HL-60/S4 treated with retinoic acid at 250 ng/mL for 4 days and 3 days (cell line): ENCODE data around the gene RPAP2.
"Not testable (repeated sequence)": the region's sequence is repeated elsewhere in the genome, so short reads cannot be mapped to it uniquely, and the experiment has no call there.

ENCODE experiments used
- in situ Hi-C: fragments of 300-500 bp; cut with MboI; formaldehyde crosslinking; loops from 2 replicates; pipeline ENCODE4 v1.7.0; 2022; ENCODE audit warnings: low sequenced_read_pairs

Gene RPAP2

DNA sequence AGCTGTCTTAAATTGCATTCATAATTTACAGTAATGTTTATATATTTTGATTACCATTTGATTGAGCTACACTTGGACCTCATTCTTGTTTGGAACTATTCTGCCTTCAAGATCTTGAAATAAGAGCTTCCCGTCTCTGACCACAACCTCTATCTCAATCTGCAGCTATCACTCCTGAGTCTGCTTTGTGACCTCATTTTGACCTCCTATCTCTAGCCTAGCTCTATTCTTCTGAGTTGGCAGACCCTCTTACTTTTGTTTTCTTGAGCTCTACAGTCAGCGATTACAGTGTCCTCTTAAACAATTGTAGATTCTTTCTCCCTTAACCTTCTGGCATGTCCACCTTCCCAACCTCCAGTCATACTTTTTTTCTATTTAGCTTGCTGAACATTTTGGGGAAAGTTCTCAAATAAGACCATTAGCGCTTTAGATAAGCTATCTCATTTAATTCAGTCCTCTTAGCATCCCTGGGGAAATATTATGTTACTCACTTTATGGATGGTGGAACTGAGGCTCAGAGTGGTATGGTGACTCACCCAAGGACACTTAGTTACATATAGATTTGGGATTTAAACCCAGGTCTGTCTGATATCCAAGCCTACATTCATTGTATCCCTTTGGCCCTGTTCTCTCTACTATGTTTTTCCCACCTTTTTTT is 19.1 kb downstream of the RPAP2 start:
- in situ Hi-C loops: loop anchor here (10.0 to 25.0 kb wide), 3 partner anchors 147 to 494 kb away; no protein-coding TSS in a partner anchor

DNA sequence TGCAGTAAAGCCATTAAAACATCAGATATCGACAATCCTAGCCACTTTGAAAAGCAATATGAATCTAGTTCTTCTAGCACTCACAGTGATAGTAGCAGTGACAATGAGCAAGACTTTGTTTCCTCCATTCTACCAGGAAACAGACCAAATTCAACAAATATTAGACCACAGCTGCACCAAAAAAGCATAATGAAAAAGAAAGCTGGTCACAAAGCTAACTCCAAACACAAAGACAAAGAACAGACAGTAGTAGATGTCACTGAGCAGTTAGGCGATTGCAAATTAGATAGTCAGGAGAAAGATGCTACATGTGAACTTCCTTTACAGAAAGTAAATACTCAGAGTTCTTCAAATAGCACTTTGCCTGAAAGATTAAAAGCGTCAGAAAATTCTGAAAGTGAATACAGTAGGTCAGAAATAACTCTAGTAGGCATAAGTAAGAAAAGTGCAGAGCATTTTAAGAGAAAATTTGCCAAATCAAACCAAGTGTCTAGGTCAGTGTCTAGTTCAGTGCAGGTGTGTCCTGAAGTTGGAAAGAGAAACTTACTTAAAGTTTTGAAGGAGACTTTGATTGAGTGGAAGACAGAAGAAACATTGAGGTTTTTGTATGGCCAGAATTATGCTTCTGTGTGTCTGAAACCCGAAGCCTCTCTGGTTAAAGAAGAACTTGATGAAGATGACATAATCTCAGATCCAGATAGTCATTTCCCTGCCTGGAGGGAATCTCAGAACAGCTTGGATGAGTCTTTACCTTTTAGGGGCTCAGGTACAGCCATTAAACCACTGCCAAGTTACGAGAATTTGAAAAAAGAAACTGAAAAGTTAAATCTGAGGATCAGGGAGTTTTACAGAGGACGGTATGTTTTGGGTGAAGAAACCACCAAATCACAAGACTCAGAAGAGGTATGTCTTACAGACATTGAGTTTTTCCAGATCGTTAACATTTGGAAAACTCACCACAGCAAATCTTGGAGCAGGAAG is 24.9 kb downstream of the RPAP2 start:
- in situ Hi-C loops: loop anchor here (25.0 kb wide), 1 partner anchor 489 kb away; no protein-coding TSS in a partner anchor

DNA sequence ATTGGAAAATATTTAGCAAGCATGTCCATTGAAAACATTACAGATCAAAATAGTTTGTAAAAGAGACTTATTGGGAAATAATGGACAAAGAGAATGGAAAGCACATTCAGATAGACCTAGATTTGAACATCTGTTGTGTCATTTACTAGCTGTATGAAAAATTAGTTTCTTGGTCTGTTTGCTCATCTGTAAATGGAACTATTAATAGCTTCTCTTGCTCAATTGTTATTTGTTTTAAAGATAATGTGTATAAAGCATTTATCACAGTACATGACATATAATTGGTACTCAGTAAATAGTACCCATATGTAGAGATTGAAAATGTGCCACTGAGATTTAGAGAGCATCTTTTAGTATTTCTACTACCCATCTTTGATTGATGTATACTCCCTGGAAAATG is 25.9 kb downstream of the RPAP2 start:
- in situ Hi-C loops: loop anchor here (25.0 kb wide), 1 partner anchor 488 kb away; no protein-coding TSS in a partner anchor

GRCh38 chr1:92326681-92327080 is 27.8 kb downstream of the RPAP2 start:
- in situ Hi-C loops: no loop called here

GRCh38 chr1:92327794-92328193 is 28.9 kb downstream of the RPAP2 start:
- in situ Hi-C loops: no loop called here

- in situ Hi-C loops: no loop called here
Observed at GRCh38 chr1:92329347-92330129, 30.7 kb downstream of the RPAP2 start.

DNA sequence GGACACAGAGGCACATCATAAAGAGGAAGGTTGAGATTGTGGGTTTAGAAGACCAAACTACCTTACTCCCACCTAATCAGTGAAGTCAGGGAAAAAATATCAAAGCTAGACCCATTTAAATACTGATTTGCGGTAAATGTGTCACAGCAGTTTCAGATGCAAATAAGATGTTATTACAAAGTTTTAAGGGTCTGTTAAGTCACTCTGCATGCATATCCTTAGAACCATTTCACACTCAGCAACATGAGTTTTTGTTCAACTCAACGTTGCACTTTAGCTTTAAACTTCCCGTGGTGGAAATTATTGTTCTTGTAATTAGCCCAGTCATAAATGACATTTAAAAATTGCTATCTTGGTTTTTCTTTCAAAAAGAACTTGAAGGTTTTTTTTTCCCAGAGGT is 34.8 kb downstream of the RPAP2 start:
- in situ Hi-C loops: no loop called here

DNA sequence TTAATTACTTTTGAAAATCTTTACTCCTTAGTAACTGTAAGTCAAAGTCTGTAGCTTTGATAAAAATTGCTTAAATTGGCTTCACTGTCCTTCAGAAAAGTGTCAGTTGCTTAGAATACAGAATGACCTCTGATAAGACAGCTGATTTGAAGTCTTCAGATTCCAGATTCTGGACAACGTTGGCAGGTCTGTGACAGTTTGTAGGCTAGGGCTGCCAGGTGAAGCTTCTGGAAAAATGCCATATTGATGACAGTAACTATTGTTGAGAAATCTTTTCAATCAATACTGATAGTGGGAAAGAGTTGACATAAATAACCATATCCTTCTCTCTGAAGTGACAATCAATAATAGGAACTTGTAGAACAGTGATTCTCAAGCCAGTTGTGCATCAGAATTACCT is 41.3 kb downstream of the RPAP2 start:
- in situ Hi-C loops: no loop called here

DNA sequence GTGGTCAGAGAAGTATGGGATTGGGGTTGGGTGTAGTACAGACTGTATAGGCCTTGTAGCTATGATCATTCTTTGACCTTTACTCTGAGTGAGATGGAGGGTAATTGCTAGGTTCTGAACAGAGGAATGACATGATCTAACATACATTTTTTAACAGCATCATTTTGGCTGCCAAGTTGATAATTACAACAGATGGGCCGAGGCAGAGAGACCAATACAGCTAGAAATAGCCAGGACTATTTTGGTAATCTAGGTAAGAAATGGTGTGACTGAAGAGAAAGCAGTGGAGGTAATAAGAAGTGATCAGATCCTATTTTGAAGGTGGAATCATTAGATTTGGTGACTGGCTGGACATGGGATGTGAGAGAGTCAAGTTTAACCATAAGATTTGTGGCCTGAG is 43.5 kb downstream of the RPAP2 start:
- in situ Hi-C loops: no loop called here

DNA sequence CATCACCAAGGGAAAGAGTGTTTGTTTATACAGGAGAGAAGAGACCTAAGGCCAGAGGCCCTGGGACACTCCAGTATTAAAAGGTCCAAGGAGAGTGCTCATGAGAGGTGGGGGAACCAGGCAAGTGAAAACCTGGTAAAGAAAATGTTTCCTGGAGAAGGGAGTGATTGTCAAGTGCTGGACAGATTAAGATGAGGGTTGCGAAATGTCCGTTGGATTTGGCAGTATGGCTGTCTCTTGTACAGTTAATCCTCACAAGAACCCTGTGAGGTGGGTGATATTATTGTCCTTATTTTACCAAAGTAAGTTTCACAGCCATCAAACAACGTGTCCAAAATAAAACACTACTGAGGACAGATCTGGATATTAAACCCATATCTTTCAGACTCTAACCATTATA is 44.2 kb downstream of the RPAP2 start:
- in situ Hi-C loops: no loop called here

GRCh38 chr1:92346866-92347640 is 48.2 kb downstream of the RPAP2 start:
- in situ Hi-C loops: no loop called here

DNA sequence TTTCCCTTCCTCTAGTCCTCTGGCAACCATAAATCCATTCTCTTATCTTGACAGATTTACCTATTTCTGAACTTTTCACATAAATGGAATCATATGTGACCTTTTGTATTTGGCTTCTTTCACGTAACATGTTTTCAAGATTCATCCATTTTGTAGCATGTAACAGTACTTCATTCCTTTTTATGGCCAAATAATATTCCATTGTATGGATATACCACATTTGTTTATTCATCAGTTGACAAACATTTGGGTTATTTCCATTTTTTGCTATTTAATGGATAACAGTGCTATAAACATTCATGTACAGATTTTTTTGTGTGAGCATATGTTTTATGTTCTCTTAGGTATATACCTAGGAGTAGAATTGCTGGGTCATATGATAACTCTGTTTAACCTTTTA is 54.0 kb downstream of the RPAP2 start:
- in situ Hi-C loops: no loop called here

DNA sequence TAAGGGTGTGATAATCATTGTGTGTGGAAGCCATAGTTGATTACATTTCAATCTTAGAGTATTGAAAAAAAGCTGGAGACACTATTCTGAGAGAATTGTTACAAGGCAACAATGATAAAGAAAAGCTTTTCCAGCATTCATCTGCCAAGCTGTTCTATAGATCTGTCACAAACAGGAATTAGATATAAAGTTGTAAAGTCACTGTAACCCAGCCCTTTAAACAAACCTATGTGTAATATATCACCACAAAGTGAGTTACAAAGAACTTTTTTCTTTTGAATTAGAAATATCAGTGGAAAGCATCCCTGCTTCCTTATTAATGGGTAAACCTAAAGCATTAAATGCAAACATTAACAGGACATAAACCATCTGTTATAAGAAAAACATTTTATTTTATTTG is 55.4 kb downstream of the RPAP2 start:
- in situ Hi-C loops: no loop called here

GRCh38 chr1:92356956-92357355 is 58.1 kb downstream of the RPAP2 start:
- in situ Hi-C loops: no loop called here

DNA sequence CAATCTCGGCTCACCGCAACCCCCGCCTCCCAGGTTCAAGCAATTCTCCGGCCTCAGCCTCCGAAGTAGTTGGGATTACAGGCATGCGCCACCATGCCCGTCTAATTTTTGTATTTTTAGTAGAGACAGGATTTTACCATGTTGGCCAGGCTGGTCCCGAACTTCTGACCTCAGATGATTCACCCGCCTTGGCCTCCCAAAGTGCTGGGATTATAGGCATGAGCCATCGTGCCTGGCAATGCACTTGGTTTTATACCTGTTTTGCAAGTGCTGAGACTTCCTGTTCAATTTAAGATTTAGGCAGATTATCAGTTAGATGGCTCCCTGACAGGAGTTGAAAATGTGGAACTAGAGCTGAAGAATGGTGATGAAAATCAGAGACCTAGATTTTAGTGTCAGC is 60.5 kb downstream of the RPAP2 start:
- in situ Hi-C loops: not testable (repeated sequence)

DNA sequence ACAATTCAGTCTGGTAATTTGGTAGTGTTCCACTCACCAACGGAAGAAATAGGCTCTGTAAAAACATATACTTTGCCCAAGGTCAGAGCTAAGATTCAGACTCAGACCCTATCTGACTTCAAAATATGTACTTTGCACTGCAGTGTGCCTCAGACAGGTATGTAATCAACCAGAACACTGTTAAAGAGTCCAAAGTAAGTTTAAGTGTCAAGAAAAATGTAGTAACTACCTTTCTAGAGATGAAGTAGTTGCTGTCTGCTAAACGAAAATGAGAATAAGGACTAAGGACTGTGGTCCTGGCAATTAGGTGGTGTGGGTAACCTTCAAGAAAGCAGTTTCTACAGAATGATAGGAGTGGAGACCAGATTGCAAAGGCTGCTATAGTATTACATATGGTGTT is 61.1 kb downstream of the RPAP2 start:
- in situ Hi-C loops: no loop called here

GRCh38 chr1:92362970-92363369 is 64.1 kb downstream of the RPAP2 start:
- in situ Hi-C loops: no loop called here

DNA sequence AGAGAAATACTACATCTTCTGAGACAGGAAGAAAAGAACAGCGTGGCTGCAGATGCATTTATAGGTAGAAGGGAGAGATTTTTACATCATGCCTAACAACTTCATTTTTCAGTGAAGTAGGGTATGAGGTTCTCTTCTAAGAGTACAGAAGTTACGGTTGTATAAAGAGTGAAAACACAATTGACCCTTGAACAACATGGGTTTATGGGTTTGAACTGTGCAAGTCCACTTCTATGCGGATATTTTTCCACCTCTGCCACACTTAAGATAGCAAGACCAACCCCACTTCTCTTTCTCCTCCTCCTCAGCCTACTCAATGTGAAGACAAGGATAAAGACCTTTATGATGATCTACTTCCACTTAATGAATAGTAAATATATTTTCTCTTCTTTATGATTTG is 64.5 kb downstream of the RPAP2 start:
- in situ Hi-C loops: no loop called here

DNA sequence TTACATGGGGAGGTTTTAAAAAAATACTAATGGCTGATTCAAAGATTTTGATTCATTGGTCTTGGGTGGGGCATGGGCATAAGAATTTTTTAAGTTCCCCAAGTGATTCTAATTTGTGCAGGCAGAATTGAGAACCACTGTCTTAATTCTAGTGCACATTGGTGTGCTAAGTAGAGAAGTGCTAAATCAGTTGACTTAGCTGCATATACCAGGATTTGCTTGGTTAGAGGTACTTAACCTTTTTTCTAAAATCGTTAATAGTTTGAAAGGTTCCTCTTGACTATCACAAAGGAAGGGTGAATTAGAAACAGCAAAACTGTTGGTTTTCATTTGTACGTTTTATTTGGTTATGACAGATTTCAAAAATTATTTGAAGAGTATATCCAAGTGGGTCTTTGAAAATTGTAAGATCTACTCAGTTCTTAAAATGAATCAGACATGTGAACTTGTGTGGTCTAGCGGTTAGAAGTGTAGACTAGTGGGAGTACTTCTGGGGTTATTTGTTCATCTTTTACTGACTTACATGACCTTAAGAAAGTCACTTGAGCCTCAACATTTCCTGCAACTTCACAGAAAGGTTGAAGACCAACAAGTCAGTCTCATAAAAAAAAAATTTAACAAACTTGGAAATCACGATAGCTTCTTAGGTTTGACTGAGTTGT is 66.7 kb downstream of the RPAP2 start:
- in situ Hi-C loops: no loop called here

DNA sequence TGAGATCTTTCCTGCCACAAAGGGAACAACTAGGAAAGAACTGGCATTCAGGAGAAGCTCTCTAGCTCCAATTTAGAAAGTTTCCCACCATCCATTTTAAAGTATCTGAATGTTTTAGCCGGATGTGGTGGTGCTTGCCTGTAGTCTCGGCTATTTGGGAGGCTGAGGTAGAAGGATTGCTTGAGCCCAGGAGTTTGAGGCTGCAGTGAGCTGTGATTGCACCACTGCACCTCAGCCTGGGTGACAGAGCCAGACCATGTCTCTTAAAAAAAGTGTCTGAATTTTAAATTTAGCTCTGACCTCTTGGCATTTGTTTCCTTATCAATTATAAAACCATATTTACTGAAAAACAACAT is 67.2 kb downstream of the RPAP2 start:
- in situ Hi-C loops: no loop called here
